Large intestine (tissue), 3 donors: ENCODE results near the gene CAB39L. TPM values are rescaled to one million over a fixed set of nuclear protein-coding genes. Genes with fewer than 3 reads are reported as not detected.
A peak's percentile ranks its signal among the peaks of the same experiment; 100 is the strongest.

Experiments used
- DNase-seq, 2 donors: peaks; one replicate each; pipeline versions ENCODE4 v3.0.0 to v3.0.0-alpha.2; 2013
- H3K27ac ChIP-seq: one replicate; pipeline ENCODE4 v1.5.1; 2013; ENCODE audit warnings: low read length
- H3K27me3 ChIP-seq: 2 replicates; pipeline ENCODE4 v1.6.1; 2013; ENCODE audit warnings: low read length; ENCODE audit not compliant: control insufficient read depth, insufficient read depth
- H3K36me3 ChIP-seq: 2 replicates; pipeline ENCODE4 v1.6.1; 2013; ENCODE audit warnings: low read length; ENCODE audit not compliant: control insufficient read depth, insufficient read depth
- H3K4me1 ChIP-seq: one replicate; pipeline ENCODE4 v1.6.1; 2013; ENCODE audit warnings: low read length; ENCODE audit not compliant: control insufficient read depth, insufficient read depth
- H3K4me3 ChIP-seq: one replicate; pipeline ENCODE4 v1.5.1; 2013; ENCODE audit warnings: low read length
- H3K9me3 ChIP-seq: one replicate; pipeline ENCODE4 v1.6.1; 2013; ENCODE audit warnings: mild to moderate bottlenecking, low read depth, low read length, moderate library complexity; ENCODE audit not compliant: control insufficient read depth
- WGBS: methylation state at CpG from one replicate; pipeline ENCODE4 v1.1.5; 2013; ENCODE audit warnings: low lambda C conversion rate; ENCODE audit not compliant: insufficient coverage; 5-methylcytosine and 5-hydroxymethylcytosine counted together
- polyA plus RNA-seq: library from polyadenylated mRNA; unstranded; fragments of 120-200 nt; gene quantifications from one replicate; pipeline ENCODE4 v1.2.1, GENCODE V29; 2013

Gene CAB39L
- polyA plus RNA-seq, 1 donor = 7.8 TPM

DNA sequence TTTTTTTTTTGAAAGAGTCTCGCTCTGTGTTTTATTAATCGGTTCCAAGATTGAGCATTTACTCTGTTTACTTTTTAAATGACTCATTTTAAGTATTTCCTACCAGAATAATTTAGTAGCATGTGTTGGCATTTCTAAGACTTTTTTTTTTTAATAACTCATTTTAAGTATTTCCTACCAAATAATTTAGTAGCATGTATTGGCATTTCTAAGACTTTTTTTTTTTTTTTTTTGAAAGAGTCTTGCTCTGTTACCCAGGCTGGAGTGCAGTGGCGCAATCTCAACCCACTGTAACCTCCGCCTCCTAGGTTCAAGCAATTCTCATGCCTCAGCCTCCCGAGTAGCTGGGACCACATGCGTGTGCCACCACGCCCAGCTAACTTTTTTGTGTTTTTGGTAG, 13.4 kb upstream of the CAB39L start:
- 100% methylated on average over 1 of the region's 7 CpGs for WGBS
- H3K36me3 ChIP-seq = peaks cover 18% of the 10 kb centered on the region
- DNase-seq = no peak
- no peak overlapping the region for H3K27ac ChIP-seq
- no peaks in the 10 kb centered on the region for H3K9me3 ChIP-seq
- no peak overlapping the region for H3K4me3 ChIP-seq
- H3K4me1 ChIP-seq = no peaks in the 10 kb centered on the region
- H3K27me3 ChIP-seq = no peaks in the 10 kb centered on the region

DNA sequence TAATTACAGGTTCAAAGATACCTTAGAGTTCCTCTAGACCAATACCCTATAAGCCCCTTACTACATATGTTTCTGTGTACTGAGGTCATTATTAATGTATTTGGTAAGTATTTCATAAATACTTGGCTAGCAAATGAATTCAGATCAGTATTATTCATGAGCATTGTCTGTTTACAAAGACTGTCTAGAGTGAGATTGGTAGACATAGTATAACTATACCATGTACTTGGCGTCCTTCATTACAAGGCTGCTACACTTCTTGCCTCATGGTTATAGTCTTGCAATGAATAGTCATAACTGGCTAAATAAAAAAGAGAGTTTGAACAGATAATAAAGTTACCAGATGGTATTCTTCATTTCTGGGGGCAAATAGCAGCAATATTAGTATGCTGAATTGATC, 12.3 kb upstream of the CAB39L start:
- no peaks in the 10 kb centered on the region for H3K27me3 ChIP-seq

DNA sequence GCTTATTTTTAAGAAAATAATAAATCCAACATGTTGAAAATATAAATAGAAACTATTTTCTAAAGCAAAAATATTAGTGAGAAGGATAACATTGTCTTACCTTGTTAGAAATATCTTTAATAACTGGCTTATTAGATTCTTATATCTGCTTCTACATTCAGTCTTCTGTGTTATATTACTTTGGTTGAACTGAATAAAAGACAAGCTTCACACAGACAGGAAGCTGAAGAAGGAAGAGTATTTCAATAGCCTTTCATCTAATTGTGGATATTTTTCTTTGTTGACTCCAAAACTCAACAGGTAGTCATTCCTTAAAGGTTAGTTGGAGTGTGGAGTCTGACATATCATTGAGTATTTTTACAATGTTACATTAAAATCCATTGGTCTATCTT, 11.1 kb upstream of the CAB39L start:
- DNase-seq = no peak
- H3K27ac ChIP-seq = no peak overlapping the region
- H3K4me1 ChIP-seq = no peaks in the 10 kb centered on the region
- no peaks in the 10 kb centered on the region for H3K9me3 ChIP-seq
- H3K36me3 ChIP-seq = peaks cover 8% of the 10 kb centered on the region
- H3K4me3 ChIP-seq = no peak overlapping the region
- H3K27me3 ChIP-seq = no peaks in the 10 kb centered on the region

More for the DNA sequence above, 12.3 kb upstream of the CAB39L start:
- DNase-seq = no peak
- H3K4me3 ChIP-seq = no peak overlapping the region
- no peaks in the 10 kb centered on the region for H3K4me1 ChIP-seq
- H3K27ac ChIP-seq = no peak overlapping the region
- WGBS = 100% methylated on average over 1 of the region's 1 CpG
- H3K9me3 ChIP-seq = no peaks in the 10 kb centered on the region
- peaks cover 9% of the 10 kb centered on the region for H3K36me3 ChIP-seq

DNA sequence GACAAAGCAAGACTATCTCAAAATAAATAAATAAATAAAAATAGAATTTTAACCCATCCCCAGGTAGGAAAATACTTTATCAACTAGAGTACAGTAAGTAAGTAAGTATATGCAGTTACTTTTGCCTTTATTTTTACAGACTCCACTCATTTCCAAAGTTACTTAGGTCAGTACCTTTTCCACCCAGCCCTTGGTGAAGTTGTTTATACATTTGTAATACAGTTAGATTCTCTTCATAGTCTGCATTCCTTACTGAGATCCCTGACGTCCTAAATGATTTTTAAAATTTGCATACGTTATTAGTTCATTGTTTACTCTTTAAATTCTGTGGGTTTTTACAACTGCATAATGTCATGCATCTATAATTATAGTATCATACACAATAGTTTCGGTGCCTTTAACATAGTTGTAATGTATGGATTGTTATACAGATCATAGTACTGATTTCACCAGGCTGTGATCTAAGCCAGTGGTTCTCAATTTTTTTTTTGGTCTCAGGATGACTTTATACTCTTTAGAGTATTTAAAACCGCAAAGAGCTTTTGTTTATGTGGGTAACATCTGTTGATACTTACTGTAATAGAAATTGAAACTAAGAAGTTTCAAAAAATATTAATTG, 10.6 kb upstream of the CAB39L start:
- Histone ChIP-seq H3K36me3 (peaks cover 8% of the 10 kb centered on the region), H3K27ac (no peak overlapping the region), H3K9me3 (no peaks in the 10 kb centered on the region), H3K4me3 (no peak overlapping the region), H3K27me3 (no peaks in the 10 kb centered on the region), H3K4me1 (no peaks in the 10 kb centered on the region)
- WGBS = 58% methylated on average over 3 of the region's 4 CpGs
- DNase-seq = no peak

DNA sequence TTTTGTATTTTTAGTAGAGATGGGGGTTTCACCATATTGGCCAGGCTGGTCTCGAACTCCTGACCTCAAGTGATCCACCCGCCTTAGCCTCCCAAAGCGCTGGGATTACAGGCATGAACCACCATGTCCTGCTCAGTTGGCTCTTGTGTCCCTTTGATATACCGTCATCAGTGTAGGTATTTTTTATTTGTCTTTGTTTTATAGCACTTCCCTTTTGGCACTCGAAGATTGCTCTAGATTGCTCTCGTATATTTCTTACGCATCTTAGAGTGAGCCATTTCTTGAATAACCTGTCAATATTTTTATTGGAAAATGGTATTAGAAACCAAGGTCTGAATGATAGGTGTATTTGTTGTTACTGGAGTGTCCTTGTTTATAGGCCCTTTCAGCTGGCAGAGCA, 9.6 kb upstream of the CAB39L start:
- Histone ChIP-seq H3K27ac (no peak overlapping the region), H3K4me3 (no peak overlapping the region), H3K4me1 (no peaks in the 10 kb centered on the region), H3K27me3 (no peaks in the 10 kb centered on the region), H3K9me3 (no peaks in the 10 kb centered on the region), H3K36me3 (peaks cover 8% of the 10 kb centered on the region)
- no peak for DNase-seq
- WGBS = 100% methylated on average over 3 of the region's 7 CpGs

DNA sequence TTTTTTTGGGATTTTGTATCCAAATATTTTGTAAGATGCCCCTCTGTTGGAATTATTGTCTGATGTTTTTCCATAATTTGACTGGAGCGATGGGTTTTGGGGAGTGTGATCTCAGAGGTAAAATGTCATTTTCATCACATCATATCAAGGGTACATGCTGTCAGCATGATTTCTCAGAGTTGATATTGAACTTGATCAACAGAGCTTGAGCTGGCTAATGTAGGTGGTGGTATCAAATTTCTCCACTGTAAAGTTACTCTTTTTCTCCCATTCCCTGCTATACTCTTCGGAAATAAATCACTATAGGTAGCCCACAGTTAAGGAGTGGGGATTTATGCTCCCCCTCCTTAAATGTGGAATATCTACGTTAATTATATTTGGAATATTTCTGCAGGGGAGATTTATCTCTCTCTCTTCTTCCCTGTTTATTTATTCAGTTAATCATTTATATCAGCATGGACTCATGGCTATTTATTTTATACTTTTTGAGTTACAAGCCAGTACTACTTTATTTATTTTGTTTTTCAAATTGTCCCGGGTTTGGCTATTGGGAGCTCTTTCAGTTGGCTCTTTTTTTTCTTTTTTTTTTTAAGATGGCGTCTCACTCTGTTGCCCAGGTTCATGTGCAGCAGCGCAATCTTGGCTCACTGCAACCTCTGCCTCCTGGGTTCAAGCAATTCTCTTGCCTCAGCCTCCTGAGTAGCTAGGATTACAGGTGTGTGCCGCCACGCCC, 9.0 kb upstream of the CAB39L start:
- Histone ChIP-seq H3K27ac (no peak overlapping the region), H3K9me3 (no peaks in the 10 kb centered on the region), H3K4me1 (no peaks in the 10 kb centered on the region), H3K4me3 (no peak overlapping the region), H3K27me3 (no peaks in the 10 kb centered on the region), H3K36me3 (peaks cover 8% of the 10 kb centered on the region)
- 94% methylated on average over 3 of the region's 8 CpGs for WGBS
- no peak for DNase-seq

DNA sequence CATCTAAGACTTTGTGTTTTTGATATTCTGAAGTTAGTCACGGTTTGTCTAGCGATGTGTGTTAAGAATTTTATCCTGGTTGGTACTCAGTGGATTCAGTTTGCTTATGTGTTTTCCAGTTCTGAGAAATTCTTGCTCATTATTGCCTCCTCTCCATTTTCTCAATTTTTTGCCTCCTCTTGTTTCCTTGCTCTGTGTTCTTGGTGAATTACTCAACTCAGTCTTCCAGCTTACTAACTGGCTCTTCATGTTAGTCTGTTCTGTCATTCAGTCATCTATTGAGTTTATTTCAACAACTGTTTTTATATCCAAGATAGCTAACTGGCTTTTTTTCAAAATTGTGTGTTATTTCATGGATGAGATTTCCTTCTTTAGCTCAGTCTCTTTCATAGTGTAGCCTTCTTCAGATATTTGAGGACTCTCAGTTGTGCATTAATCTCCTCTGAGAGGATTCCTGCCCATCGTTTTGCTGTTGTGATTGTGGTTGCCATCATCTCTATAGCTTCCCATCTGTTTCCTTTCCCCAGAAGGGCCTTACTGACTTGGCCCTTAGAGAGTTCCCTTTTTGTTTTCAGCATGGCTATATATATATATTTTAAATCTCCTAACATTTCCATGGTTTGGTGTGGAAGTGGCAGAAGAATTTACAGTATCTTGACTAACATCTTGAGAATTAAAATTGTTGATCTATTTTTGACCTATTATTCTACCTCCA, 6.4 kb upstream of the CAB39L start:
- H3K36me3 ChIP-seq = peaks cover 8% of the 10 kb centered on the region
- H3K27me3 ChIP-seq = no peaks in the 10 kb centered on the region
- DNase-seq = no peak
- peaks cover 2% of the 10 kb centered on the region for H3K4me1 ChIP-seq
- no peak overlapping the region for H3K4me3 ChIP-seq
- WGBS = no CpG with 5 or more reads among the region's 3 CpGs
- H3K9me3 ChIP-seq = no peaks in the 10 kb centered on the region
- H3K27ac ChIP-seq = no peak overlapping the region

DNA sequence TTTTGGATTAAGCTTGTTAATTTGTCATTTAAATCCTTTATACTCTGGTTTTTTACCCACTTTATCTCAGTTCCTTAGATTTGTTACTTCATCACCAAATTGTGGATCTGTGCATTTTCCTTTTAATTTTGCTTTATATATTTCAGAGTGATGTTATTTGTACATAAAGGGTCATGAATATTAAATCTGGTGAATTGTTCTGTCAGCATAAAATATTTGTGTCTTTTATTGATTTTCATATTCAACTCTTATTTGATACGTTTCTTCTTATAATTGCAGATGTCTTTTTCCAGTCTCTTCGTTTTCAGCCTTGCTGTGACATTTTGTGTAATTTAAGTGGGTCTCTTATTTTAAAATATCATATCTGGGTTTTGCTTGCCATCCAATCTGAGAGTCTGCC, 4.9 kb upstream of the CAB39L start:
- Histone ChIP-seq H3K27me3 (no peaks in the 10 kb centered on the region), H3K36me3 (peaks cover 8% of the 10 kb centered on the region), H3K9me3 (no peaks in the 10 kb centered on the region), H3K4me3 (no peak overlapping the region), H3K4me1 (peaks cover 2% of the 10 kb centered on the region), H3K27ac (no peak overlapping the region)
- DNase-seq = no peak
- WGBS = 96% methylated on average over 2 of the region's 2 CpGs

DNA sequence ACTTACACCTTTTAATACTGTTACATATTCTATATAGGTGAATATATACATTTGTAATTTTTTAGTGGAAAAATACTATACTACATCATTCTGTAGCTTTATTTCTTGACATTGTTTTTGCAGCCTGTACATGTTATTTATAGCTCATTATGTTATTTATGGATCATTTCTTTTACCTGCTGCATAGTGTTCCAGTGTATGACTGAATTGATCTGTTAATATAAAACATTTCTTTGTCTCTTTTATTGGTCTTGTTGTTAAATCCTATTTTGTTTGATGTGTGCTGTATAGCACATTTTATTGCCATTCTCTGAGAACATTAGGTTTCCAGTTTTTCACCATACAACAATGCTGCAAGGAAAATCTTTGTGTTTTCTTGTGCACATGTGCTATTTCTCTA, 2.6 kb upstream of the CAB39L start:
- H3K27me3 ChIP-seq = no peaks in the 10 kb centered on the region
- no peak overlapping the region for H3K4me3 ChIP-seq
- H3K4me1 ChIP-seq = peaks cover 2% of the 10 kb centered on the region
- DNase-seq = no peak
- no peaks in the 10 kb centered on the region for H3K9me3 ChIP-seq
- no peaks in the 10 kb centered on the region for H3K36me3 ChIP-seq
- no peak overlapping the region for H3K27ac ChIP-seq

DNA sequence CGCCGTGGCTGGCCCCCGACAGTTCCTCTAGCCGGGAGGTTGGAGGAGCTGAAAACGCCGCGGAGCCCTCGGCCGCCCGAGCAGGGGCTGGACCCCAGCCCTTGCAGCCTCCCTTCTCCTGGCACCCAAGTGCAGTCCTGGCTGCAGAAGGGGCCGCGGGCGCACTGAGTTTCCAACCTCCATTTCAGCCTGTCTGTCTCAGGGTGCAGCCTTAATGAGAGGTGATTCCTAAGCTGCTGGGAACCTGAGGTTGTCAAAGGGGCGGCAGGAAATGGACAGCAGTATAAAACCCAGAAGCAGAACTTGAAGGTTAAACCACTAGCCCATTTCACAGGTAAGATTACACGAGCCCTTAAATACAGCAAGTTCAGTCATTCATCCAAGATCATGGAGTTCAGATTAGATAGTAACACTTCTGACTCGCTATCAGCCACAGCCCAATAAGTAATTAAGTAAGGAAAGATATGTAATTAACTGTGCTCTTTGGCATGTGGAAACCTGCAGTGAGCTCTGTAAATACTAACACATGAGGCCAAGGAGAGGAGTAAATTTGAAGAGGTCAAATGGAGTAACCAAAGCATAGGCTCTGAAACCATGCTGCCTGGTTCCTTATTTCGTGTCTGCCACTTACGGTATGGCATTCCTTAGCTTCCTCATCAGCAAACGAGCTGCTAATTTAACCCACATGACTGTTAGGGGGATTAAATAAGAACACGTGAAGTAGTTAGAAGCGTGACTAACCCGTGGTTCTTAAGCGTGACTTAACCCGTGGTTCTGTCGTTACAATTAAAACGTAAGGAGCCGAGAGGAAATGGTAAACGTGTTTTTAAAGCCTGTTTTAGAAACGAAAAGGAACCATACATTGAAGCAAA, 896 bp upstream of the CAB39L start:
- Histone ChIP-seq H3K27ac (peak overlapping the region; percentile 96), H3K27me3 (no peaks in the 10 kb centered on the region), H3K4me1 (peaks cover 2% of the 10 kb centered on the region), H3K36me3 (no peaks in the 10 kb centered on the region), H3K4me3 (peak overlapping the region; percentile 80), H3K9me3 (no peaks in the 10 kb centered on the region)
- WGBS = 6% methylated on average over 7 of the region's 29 CpGs
- DNase-seq = peak; percentile 61 to 88
